ENCODE measurements around the gene LDLRAD2.
"Not testable (repeated sequence)": the region's sequence is repeated elsewhere in the genome, so short reads cannot be mapped to it uniquely, and the experiment has no call there.

LDLRAD2 gene

DNA sequence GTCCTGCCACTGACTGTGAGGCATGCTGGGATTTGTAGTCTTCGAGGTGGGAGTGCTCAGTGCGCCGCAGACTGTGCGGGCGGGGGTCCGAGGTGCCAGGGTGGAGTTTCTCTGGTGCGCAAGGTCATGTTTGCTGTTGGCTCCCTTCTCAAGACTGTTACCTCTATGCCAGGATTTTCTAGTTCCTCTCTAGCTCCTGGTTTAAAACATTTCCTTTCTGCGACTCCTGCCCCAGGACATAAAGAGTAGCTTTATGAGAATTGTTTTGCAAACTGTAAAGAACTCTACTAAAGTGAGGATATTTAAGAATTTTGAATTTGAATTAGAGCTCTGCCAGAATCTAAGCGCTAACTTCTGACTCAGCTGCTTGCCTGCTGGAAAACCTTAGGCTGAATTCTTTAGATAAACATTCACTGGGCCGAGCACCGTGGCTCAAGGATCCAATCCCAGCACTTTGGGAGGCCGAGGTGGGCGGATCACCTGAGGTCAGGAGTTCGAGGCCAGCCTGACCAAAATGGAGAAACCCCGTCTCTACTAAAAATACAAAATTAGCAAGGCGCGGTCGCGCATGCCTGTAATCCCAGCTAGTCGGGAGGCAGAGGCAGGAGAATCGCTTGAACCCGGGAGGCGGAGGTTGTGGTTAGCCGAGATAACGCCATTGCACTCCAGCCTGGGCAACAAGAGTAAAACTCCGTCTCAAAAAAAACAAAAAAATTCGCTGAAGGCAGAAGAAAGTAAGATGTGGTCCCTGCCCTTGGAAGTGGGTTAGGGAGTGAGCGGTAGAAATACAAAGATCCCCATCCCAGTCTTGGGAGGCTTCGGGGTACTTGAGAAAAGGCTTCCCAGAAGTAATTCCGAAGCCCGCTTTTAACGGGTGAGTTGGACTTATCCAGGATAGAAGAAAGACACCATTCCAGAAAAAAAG is 28.1 kb upstream of the LDLRAD2 start:
- DNase-seq, result no peak

DNA sequence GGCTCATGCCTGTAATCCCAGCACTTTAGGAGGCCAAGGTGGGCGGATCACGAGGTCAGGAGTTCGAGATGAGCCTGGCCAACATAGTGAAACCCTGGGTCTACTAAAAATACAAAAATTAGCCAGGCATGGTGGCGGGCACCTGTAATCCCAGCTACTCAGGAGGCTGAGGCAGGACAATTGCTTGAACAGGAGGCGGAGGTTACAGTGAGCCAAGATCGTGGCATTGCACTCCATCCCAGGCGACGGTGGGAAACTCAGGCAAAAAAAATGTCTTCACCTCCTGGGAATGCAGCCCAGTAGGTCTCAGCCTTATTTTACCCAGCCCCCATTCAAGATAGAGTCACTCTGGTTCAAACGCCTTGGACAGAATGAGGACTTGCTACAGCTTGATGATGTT is 26.3 kb upstream of the LDLRAD2 start:
- DNase-seq, result not testable (repeated sequence)

DNA sequence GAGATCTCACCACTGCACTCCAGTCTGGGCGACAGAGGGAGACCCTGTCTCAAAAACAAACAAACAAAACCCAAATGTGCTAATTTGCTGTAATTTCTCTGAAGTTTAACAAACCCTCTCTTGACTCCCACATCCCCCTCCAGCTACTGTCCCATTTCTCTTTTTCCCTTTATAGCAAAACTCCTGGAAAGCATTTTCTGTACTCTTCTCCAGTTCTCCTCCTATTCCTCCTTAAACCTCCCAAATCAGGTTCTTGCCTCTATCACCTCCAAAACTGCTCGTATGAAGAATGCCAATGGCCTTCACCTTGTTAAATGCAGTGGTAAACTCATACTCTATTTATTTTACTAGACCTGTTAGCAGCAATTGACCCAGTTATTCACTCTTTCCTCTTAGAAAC is 25.4 kb upstream of the LDLRAD2 start:
- no peak for DNase-seq

DNA sequence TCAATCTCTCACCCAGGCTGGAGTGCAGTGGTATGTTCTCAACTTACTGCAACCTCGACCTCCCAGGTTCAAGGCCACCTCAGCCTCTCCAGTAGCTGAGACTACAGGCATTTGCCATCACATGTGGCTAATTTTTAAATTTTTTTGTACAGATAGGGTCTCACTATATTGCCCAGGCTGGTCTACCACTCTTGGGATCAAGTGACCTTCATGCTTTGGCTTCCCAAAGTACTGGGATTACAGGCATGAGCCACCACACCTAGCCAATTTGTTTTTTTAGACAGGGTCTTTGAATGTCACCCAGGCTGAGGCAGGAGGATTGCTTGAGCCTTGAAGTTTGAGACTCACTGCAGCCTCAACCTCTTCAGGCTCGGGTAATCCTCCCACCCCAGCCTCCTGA is 19.0 kb upstream of the LDLRAD2 start:
- no peak for DNase-seq

DNA sequence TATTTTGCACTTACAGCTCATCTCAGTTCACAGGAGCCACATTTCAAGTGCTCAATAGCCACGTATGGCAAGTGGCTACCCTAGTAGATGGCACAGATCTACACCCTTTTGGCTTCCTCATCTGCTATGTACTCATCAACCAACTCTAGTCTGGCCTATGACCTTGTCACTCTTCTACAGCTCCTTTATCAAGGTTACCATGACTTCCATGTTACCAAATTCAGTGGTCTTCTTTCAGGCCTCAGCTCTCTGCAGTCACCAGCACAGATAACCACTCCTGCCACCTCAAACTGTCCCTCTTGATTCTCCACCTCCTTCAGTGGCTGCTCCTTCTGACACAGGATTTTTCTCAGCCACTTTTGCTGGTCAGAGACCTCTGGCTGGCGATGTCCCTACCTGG is 17.4 kb upstream of the LDLRAD2 start:
- no peak for DNase-seq

DNA sequence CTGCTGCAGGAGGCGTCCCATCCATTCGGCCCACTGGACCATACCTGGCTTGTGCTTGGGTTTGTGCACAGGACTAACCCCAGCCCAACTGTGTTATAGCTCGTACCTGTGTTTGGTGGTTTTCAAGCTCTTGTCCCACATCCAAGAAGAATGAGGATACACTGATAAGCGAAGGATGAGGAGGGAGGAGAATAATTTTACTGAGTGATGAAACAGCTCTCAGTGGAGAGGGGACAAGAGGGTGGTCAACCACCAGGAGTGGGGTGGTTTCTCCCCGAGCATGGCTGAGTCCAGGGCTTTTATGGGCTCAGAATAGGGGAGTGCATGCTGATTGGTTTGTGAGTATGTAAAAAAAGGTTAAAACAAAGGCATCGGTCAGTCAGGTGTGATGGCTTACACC is 17.0 kb upstream of the LDLRAD2 start:
- no peak for DNase-seq

DNA sequence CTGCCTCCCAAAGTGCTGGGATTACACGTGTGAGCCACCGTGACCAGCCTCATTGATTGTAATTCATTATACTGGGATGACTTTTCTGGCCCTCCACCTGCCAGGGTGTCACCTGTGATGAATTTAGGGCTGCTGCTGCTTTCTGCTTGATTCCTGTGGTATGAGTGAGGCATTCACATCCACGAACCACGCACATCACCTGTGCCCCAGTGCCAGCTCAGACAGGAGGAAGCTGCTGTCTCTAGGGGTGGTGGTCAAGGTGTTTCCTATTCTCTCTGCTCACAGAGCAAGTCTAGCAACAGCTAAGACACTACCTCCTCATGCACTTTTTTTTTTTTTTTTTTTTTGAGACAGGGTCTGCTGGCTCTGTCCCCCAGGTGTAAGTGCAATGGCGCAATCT is 12.3 kb upstream of the LDLRAD2 start:
- DNase-seq, result no peak

DNA sequence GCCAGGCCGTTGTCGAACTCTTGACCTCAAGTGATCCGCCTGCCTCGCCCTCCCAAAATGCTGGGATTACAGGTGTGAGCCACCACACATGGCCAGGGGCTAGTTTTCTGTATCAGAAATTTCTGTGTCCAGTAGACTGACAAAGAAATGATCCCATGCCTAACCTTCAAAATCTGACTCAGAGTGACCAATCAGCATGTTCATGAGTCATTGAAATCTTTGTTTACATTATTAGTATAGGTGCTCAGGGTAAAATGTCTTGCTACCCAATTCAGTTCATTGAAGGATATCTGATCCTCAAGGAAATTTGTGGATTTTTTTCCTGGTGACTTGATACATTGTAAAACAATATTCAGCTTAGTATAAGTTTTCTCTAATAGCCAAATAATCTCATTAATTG is 11.0 kb upstream of the LDLRAD2 start:
- DNase-seq, result no peak

DNA sequence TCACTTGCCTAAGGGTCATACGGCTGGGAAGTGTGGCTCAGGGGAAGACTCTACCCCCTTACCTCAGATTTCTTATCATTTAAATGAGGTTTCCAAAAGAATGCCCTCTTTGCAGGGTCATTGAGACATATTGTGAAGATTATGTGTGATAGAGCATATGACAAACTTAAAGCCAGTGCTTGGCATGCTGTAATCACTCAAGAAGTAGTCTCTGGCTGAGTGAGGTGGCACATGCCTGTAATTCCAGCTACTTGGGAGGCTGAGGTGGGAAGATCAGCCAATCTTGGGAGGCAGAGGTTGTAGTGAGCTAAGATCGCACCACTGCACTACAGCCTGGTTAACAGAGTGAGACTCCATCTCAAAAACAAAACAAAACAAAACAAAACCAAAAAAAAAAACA is 7.5 kb upstream of the LDLRAD2 start:
- DNase-seq, result no peak

DNA sequence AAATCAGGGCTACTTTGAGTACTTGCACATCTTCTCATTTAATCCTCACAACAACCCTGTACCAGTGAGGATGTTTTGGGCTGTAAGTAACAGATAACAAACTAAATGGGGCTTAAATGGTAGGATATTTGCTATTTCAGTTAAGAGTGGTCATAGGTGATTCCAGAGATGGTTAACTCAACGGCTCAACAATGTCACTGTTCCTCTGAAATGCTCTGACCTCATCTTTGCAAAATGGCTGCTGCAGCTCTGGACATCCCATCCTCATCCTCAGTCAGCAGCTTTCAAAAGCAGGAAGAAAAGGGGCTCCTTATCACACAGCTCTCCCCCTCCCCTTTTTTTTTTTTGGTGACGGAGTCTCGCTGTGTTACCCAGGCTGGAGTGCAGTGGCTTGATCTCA is 1.5 kb downstream of the LDLRAD2 start:
- DNase-seq, result no peak

DNA sequence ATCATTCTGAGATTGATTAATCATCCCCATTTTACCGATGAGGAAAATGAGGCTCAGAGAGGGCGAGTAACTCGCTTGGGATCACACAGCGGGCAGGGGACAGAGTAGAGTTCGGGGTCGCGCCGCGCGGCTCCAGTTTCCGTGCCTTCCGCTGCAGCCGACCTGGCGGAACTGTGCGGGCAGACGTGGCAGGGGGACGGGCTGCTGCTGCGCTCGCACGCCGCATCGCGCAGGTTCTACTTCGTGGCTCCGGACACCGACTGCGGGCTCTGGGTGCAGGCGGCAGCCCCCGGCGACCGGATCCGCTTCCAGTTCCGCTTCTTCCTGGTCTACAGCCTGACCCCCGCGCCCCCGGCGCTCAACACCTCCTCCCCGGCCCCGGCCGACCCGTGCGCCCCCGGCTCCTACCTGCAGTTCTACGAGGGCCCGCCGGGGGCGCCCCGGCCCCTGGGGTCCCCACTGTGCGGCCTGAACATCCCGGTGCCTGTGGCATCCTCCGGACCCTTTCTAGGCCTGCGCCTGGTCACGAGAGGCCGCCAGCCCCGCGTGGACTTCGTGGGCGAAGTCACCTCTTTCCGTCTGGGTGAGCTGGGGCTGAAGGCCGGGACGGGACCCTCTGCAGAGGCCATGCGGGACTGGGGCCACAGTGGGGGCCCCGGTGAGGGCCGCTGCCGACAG is 2.3 kb downstream of the LDLRAD2 start:
- DNase-seq, result peak; percentile 20 to 26

DNA sequence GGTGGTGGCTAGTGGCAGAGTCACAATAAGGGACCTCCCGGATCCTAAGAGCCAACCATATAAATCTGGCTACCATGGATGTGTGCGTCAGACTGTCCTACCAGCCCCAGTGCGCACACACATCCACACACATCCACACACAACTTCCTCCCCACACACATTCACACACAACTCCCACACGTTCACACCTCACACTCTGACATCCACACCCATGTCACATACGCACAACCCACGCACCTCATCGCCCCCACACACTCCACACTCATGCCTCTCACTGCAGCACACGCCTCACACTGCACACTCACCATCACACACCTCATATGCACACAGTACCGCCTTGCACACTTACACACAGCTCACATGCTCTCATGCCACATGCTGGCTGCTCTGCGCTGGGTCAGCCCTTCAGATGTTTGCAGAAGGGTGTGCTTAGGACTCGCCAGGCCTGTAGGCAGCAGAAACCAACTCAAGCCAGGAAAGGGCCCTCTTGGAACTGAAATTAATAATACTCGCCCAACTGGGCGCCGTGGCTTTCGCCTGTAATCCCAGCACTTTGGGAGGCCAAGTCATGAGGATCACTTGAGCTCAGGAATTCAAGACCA is 3.0 kb downstream of the LDLRAD2 start:
- no peak for DNase-seq

DNA sequence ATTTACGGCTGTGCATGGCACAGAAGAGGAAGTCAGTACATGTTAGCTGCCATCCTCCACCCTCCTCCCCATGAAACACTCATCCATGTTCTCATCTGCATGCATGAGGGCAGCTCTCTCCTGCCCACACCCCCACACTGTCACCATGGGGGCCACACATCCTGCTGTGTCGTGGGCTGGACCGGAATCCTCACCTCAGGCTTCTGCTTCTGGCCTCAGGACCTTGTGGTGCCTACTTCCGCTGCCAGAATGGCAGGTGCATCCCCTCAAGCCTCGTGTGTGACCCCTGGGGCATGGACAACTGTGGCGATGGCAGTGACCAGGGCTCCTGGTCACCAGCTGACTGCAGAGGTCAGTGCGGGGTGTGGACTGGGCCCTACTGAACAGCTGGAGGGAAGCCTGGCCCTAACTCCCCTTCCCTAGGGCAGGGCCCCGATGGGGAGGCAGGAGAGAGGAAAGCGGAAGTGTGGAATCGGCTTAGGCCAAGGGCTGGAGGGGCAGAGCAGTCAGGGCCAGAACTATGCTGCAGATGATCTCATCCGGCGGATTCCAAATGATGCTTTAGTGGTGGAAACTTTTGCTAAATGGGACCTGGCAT is 3.8 kb downstream of the LDLRAD2 start:
- peak in 1 of 2 donors; percentile 14 for DNase-seq

DNA sequence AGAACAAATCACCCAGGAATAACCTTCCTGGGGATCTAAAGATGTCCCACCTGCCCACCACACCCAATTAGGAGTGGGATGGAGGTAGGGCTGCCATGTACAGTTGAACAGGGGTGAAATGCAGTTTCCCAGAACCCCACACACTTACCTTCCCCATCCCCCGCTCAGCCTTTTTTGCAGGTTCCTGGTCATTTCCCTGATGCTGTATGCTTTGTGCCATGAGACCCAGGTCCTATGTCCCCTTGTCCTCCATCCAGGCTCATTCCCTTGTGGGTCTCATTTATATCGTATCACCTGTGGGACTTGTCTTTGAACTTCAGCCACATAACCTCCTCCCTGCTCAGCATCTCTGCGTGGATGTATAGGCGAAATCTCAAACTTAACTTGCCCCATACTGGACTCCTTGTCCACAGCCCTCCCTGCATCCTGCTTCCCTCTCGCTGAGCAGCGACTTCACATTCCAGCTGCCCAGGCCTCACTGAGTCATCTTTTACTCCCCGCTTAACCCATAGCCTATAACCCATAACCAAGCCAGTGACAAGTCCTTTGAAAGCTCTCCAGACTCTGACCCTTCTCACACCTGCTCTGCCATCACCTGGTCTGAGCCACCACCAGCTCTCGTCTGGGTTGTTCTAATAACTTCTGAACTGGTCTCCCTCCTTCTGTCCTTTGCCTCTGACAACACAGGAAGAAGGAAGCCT is 4.7 kb downstream of the LDLRAD2 start:
- no peak for DNase-seq

DNA sequence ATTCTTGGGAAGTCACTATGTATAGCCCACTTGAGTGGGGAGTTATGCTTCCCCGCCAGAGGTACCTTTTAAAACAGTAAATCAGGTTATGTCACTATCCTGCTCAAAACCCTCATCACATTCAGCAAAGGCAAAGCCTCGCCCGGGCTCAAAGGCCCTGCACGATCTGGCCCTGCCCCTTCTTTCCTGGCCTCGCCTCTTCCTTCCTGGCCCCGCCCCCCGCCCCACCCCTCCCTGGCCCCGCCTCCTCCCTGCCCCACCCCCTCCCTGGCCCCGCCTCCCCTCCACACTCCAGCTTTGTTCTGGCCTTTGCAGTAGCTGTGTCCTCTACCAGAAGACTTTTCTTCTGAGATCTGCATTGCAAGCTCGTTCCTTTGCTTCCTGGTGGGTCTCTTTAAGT is 6.6 kb downstream of the LDLRAD2 start:
- peak; percentile 28 to 32 for DNase-seq

DNA sequence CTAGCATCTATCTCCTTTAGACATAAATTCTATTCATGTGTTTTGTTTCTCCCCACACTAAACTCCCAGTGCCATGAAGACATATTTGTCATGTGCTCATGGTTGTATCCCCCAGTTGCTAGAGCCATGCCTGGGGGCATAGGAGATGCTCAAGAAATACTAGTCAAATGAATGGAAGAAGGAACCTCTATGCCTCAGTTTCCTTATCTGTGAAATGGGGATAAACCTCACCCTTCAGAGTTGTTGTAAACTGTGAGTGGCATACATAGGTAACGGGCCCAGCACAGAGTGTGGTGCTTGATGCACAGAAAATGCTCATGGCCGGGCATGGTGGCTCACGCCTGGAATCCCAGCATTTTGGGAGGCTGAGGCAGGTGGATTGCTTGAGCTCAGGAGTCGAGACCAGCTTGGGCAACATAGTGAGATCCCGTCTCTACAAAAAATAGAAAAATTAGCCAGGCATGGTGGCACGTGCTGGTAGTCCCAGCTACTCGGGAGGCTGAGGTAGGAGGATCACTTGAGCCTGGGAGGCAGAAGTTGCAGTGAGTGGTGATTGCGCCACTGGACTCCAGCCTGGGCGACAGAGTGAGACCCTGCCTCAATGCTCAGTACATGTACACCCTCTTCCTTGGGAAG is 8.7 kb downstream of the LDLRAD2 start:
- no peak for DNase-seq

DNA sequence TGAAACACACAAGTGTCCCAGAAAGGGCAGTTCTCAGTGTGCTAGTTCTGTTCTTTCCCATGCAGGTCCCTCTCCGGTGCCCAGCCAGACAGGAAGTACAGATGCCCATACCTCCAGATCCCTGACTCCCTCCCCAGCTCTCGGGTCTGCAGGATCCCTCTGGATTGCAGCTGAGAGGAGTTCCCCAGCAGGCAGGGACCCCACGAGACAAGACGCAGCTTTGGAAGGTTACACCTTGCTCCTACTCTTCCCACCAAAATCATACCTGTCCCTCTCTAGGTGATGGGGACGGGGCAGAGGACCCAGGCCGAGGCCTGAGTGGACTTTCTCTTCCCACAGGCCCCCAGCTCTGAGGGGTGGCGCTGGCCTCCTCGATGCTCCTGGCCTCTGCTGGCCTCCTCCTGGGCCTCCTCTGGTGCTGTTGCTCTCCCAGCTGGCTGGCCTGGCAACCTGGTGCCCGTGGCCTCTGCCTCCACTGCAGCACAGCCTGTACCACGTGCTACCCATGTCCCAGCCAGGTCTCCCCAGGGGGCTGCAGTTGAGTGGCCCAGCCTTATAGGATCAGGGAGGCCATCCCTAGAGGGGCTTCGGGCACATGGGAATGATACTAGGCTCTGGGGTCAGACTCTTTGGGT is 9.4 kb downstream of the LDLRAD2 start:
- no peak for DNase-seq

DNA sequence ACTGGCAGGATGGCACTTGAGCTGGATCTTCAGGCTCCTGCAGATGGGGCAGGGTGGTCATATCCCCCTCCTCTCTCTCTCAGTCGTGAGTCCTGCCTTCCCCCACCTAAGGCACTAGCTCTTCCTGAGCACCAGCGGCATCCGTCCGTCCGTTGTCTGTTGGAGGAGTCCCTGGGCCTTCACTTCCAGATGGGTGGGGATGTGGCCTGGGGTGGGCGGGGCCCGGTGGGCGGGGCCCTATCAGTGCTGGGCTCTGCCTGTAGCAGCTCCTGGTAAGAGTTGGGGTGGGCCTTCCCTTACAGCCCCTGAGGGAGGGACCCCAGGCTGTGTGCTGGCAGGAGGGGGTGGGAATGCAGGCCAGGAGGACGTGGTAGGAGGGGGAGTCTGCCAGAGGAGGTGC is 10.3 kb downstream of the LDLRAD2 start:
- DNase-seq, result no peak

DNA sequence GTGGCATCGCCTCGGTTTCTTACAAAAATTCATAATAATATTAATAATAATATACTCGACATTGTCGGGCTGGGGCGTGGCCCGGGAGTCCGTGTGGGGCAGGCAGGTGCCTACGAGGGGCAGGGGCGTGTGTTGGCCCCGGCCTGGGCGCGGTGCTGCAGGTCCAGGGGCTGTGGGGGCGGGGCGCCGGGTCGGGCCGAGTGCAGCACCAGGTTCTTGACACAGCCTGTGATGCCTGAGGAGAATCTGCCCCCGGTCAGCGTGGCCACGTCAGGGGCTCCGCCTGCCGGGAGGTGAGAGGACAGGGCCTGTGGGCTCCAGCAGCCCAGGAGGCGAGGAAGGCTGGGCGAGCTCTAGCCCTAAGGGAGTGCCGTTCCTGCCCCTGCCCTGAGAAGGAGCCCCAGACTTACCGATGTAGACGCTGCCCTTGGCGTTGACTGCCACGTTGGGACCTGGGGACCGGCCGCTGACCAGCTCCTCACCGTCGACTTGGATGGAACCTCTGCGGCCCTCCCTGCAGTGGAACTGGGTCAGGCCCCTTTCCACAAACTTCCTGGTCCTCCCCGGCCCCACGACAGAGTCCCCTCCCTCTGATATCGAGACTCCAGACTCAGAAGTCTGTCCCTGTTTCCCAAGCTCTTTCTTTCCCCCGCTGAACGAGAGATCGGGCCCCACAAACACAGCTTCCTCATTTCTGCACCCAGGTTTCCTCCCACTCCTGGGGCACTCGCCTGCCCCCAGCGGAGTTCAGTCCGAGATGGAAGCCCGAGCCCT is 11.3 kb downstream of the LDLRAD2 start:
- DNase-seq, result no peak

DNA sequence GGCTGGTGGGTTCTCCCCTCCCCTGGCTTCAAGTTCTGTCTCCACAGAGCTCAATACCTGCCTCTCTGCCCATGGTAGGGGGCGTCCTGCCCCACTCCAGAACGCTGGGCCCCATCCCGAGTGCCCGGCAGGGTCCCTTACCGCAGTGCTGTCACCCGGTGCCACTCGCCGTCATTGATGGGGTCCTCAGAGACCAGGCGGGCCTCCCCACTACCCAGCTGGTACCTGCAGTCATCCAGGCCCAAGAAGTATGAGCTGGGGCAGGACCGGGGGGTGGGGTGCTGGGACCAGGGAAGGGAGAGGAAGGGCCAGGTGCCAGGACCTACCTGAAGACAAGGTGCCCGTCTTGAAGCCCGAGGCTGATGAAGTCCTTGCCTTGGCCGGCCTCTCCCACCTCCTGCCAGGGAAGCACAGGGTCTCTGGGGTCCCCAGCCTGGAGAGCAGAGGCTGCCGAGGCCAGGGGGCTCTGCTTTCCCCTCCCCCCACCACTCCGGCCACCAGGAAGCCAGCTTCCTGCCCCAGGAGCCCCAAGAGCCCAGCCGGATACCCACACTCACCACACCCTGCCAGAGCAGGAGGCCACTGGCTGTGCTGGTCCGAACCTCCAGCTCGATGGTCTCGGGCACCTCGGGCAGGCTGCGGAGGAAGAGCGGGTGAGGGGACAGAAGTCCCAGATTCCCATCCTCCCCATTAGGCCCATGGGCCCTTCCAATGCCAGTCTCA is 12.1 kb downstream of the LDLRAD2 start:
- DNase-seq, result no peak
